OCI-LY7 (cell line): ENCODE results near the gene FAM24B. TPM values are rescaled to one million over a fixed set of nuclear protein-coding genes. Genes with fewer than 3 reads are reported as not detected.

Experiments
- BruUV-seq: library from RNA; stranded (reverse); fragments of 400-500 nt; replicated peaks from 2 replicates; lab custom pipeline; 2021; lab: Mats Ljungman, UMichigan
- CTCF ChIA-PET: fragments of 300-600 bp; sonication (Branson Sonifier 250); formaldehyde crosslinking; loops from one replicate; lab custom pipeline; 2022; ENCODE audit warnings: antibody characterized with exemption; ENCODE audit not compliant: unreplicated experiment; lab: Charles Lee
- POLR2A ChIA-PET: fragments of 300-600 bp; sonication (Branson Sonifier 250); formaldehyde crosslinking; loops from one replicate; lab custom pipeline; 2022; ENCODE audit warnings: antibody characterized with exemption; lab: Charles Lee
- DNase-seq: peaks from one replicate; pipeline ENCODE4 v3.0.0-alpha.2; 2015; ENCODE audit warnings: low spot score
- H2AFZ ChIP-seq: fragments of 200-600 bp; sonication (generic), shearing (Covaris generic); 2 replicates; pipeline ENCODE4 v1.6.1; 2014; ENCODE audit warnings: mild to moderate bottlenecking, antibody characterized with exemption, low read length, moderate library complexity
- H3K27ac ChIP-seq: fragments of 200-600 bp; sonication (generic); 2 replicates; pipeline ENCODE4 v1.5.1; 2014; ENCODE audit warnings: mixed run types, low read depth, mild to moderate bottlenecking, moderate library complexity, low read length, inconsistent platforms; ENCODE audit not compliant: poor library complexity, severe bottlenecking
- H3K36me3 ChIP-seq: fragments of 200-600 bp; sonication (generic); 2 replicates; pipeline ENCODE4 v1.6.1; 2014; ENCODE audit warnings: mild to moderate bottlenecking, antibody characterized with exemption, low read length, moderate library complexity, mixed read lengths; ENCODE audit not compliant: insufficient read depth
- H3K4me1 ChIP-seq: fragments of 200-600 bp; sonication (generic); 2 replicates; pipeline ENCODE4 v1.5.1; 2014; ENCODE audit warnings: mild to moderate bottlenecking, low read length; ENCODE audit not compliant: insufficient read depth, poor library complexity, severe bottlenecking
- H3K4me2 ChIP-seq: fragments of 200-600 bp; sonication (generic); 2 replicates; pipeline ENCODE4 v1.6.1; 2014; ENCODE audit warnings: mild to moderate bottlenecking, low read length
- H3K4me3 ChIP-seq: fragments of 200-600 bp; sonication (generic); 2 replicates; pipeline ENCODE4 v1.5.1; 2014; ENCODE audit warnings: mild to moderate bottlenecking, low read depth, low read length; ENCODE audit not compliant: poor library complexity, severe bottlenecking
- H3K79me2 ChIP-seq: fragments of 200-600 bp; sonication (generic); 2 replicates; pipeline ENCODE4 v1.6.1; 2016; ENCODE audit warnings: low read depth, mild to moderate bottlenecking, low read length, moderate library complexity, mixed read lengths; ENCODE audit not compliant: insufficient read depth
- H3K9me2 ChIP-seq: fragments of 200-600 bp; sonication (generic); 2 replicates; pipeline ENCODE4 v1.6.1; 2016; ENCODE audit warnings: mild to moderate bottlenecking, low read length, mixed read lengths; ENCODE audit not compliant: insufficient read depth
- H3K9me3 ChIP-seq: fragments of 200-600 bp; sonication (generic); 2 replicates; pipeline ENCODE4 v1.6.1; 2014; ENCODE audit warnings: mild to moderate bottlenecking, mixed run types, low read length, mixed read lengths
- H4K20me1 ChIP-seq: fragments of 200-600 bp; sonication (generic); 2 replicates; pipeline ENCODE4 v1.6.1; 2014; ENCODE audit warnings: mild to moderate bottlenecking, antibody characterized with exemption, low read length, moderate library complexity, mixed read lengths; ENCODE audit not compliant: insufficient read depth
- EZH2phosphoT487 ChIP-seq: fragments of 200-600 bp; sonication (generic); IDR thresholded peaks from 2 replicates; pipeline ENCODE4 v1.6.1; 2018; ENCODE audit warnings: low read depth, borderline replicate concordance, mild to moderate bottlenecking, mixed run types, antibody characterized with exemption, low read length, moderate library complexity, mixed read lengths
- intact Hi-C: fragments of 100-400 bp; cut with micrococcal nuclease; formaldehyde crosslinking; loops from one replicate; pipeline ENCODE4 v1.10.0; 2022; ENCODE audit not compliant: unreplicated experiment
- total RNA-seq, 2 experiments: library from RNA; depleted of rRNA in 1 of 2; stranded (reverse); fragments of >200 nt in 1 of 2; shearing (Covaris generic) in 1 of 2; gene quantifications; 2 replicates each; pipeline ENCODE4 v1.2.3, GENCODE V29; 2014 to 2022
- TF ChIP-seq, protein P1 (sequence below): fragments of 200-600 bp; sonication (generic); conservative IDR thresholded peaks from 2 replicates; pipeline ENCODE4 v1.5.1; 2014; ENCODE audit warnings: mild to moderate bottlenecking, antibody characterized with exemption, low read length, moderate library complexity, mixed read lengths

The FAM24B gene
- total RNA-seq, 2 experiments from 2014 or later: 10.1 to 11.1 TPM

DNA sequence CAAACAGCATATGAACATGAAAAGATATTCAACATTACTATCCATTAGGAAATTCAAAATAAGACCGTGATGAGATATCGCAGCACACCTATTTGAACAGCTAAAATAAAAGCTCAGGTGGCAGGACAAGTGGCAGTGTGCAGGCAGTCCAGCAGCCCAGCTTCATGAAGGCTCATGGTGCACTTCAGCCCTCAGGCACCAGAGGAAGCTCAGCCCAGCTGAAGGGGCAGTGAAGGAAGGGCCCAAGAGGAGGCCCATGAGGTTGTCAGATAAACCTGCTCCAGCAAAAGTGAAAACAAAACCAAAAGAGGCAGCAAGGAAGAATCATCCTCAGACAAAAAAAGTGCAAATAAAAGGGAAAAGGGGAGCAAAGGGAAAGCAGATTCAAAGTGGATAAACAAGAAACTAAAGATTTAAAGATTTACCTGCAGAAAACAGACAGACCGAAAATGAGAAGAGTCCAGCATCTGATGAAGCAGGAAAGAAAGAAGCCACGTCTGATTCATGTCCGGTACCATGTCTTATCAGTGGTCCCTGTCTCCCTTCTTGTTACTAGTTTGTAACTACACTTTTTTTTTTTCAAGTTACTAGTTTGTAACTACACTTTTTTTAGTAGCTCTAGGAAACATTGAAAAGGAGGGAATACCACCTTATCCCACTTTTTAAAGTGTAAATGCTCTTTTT lies 15.0 kb upstream of the FAM24B start:
- no peak overlapping the region for H3K4me3 ChIP-seq
- no peak overlapping the region for H2AFZ ChIP-seq
- no peaks in the 10 kb centered on the region for H3K9me2 ChIP-seq
- H3K79me2 ChIP-seq: no peaks in the 10 kb centered on the region
- TF ChIP-seq, protein P1, sequence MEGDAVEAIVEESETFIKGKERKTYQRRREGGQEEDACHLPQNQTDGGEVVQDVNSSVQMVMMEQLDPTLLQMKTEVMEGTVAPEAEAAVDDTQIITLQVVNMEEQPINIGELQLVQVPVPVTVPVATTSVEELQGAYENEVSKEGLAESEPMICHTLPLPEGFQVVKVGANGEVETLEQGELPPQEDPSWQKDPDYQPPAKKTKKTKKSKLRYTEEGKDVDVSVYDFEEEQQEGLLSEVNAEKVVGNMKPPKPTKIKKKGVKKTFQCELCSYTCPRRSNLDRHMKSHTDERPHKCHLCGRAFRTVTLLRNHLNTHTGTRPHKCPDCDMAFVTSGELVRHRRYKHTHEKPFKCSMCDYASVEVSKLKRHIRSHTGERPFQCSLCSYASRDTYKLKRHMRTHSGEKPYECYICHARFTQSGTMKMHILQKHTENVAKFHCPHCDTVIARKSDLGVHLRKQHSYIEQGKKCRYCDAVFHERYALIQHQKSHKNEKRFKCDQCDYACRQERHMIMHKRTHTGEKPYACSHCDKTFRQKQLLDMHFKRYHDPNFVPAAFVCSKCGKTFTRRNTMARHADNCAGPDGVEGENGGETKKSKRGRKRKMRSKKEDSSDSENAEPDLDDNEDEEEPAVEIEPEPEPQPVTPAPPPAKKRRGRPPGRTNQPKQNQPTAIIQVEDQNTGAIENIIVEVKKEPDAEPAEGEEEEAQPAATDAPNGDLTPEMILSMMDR: no peak
- no peak for TF ChIP-seq EZH2phosphoT487
- ChIA-PET POLR2A (interaction anchor here (0.7 kb wide), 1 partner anchor 60 kb away, joined by 3 read pairs; the partner anchor contains the start of gene C10orf88), CTCF (no interaction called here)
- H3K9me3 ChIP-seq: no peaks in the 10 kb centered on the region
- H3K4me2 ChIP-seq: no peak overlapping the region
- H3K4me1 ChIP-seq: no peaks in the 10 kb centered on the region
- DNase-seq: no peak
- no TSS peak for BruUV-seq
- H3K27ac ChIP-seq: no peak overlapping the region
- no peaks in the 10 kb centered on the region for H3K36me3 ChIP-seq
- H4K20me1 ChIP-seq: no peaks in the 10 kb centered on the region
- intact Hi-C loops: no loop called here

DNA sequence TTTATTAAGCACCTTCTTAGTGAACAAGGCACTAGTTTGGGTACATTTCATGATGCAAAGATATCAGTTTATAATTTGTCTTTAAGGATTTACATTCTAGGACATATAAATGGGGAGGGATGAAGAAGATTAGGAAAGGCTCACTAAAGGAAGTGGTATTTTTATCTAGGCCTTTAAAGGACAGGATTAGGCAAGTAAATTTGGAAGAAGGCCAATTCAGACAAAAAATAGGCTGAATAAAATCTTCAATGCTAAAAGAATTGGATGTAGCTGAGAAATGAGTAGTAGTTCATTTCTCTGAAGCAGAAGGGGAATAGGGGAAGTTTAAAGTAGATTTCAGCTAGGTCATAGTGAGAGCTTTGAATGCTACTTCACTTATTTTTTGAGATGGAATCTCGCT lies 4.8 kb upstream of the FAM24B start:
- no TSS peak for BruUV-seq
- Histone ChIP-seq H3K4me1 (no peaks in the 10 kb centered on the region), H3K9me2 (no peaks in the 10 kb centered on the region), H2AFZ (no peak overlapping the region), H4K20me1 (no peaks in the 10 kb centered on the region), H3K9me3 (no peaks in the 10 kb centered on the region), H3K27ac (no peak overlapping the region), H3K36me3 (no peaks in the 10 kb centered on the region), H3K79me2 (no peaks in the 10 kb centered on the region), H3K4me3 (no peak overlapping the region), H3K4me2 (no peak overlapping the region)
- CTCF ChIA-PET: no interaction called here
- no peak for TF ChIP-seq EZH2phosphoT487
- TF ChIP-seq, protein P1: no peak
- intact Hi-C loops: no loop called here
- no peak for DNase-seq
- POLR2A ChIA-PET: no interaction called here

DNA sequence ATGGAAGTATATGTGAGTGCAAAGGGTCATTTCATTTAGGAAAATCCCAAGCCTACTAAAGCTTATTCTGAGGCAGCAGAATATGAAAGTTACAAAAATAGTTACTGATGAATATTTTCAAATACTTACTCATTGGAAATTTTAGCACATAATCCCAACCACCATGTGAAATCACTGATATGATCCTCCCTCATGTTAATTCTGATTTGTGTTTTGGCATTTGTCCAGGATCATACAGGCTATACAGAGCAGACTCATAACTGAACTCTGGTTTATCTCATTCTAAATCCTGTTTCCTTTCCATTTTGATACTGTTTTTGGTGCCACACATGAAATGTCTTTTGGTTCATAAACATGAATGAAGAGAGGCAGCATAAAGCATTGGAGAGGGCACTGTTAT lies 3.4 kb upstream of the FAM24B start:
- H4K20me1 ChIP-seq: no peaks in the 10 kb centered on the region
- no peaks in the 10 kb centered on the region for H3K9me3 ChIP-seq
- H3K4me2 ChIP-seq: no peak overlapping the region
- intact Hi-C loops: no loop called here
- no peak for DNase-seq
- no peak overlapping the region for H3K27ac ChIP-seq
- H3K4me3 ChIP-seq: no peak overlapping the region
- POLR2A ChIA-PET: no interaction called here
- CTCF ChIA-PET: no interaction called here
- H3K4me1 ChIP-seq: no peaks in the 10 kb centered on the region
- no peaks in the 10 kb centered on the region for H3K36me3 ChIP-seq
- no peak overlapping the region for H2AFZ ChIP-seq
- TF ChIP-seq, protein P1: no peak
- no peak for TF ChIP-seq EZH2phosphoT487
- no peaks in the 10 kb centered on the region for H3K9me2 ChIP-seq
- BruUV-seq: no TSS peak
- H3K79me2 ChIP-seq: peaks cover 12% of the 10 kb centered on the region; the same call in 1 of the 2 replicates
